IMR-90 (cell line): ENCODE measurements around the gene CD1C. TPM values are rescaled to one million over a fixed set of nuclear protein-coding genes. Genes with fewer than 3 reads are reported as not detected.

Source experiments
- ATAC-seq: fragments of 200-7000 bp; cut with Tn5 transposase; 2 replicates; pipeline ENCODE4 v1.9.1; 2020; ENCODE audit warnings: low read depth, mild to moderate bottlenecking, moderate library complexity
- BruUV-seq: library from RNA; stranded (reverse); fragments of 400-500 nt; replicated peaks from 2 replicates; lab custom pipeline; 2021; lab: Mats Ljungman, UMichigan
- CTCF ChIA-PET: fragments of 300-600 bp; formaldehyde crosslinking; extraction: SDS; loops from one replicate; lab custom pipeline; 2021; ENCODE audit warnings: antibody characterized with exemption; lab: Yijun Ruan, JAX
- POLR2A ChIA-PET: fragments of 300-600 bp; sonication (Branson Sonifier 250); formaldehyde crosslinking; loops from one replicate; lab custom pipeline; 2022; ENCODE audit warnings: antibody characterized with exemption; ENCODE audit not compliant: unreplicated experiment; lab: Charles Lee
- DNase-seq: peaks from one replicate; pipeline ENCODE4 v3.0.0; 2013
- H2AFZ ChIP-seq: replicated peaks from 2 replicates; pipeline ENCODE3; 2013; ENCODE audit warnings: low read length, mild to moderate bottlenecking; ENCODE audit not compliant: poor library complexity
- H2AK5ac ChIP-seq: 2 replicates; pipeline ENCODE4 v1.6.1; 2013; ENCODE audit warnings: low read depth, low read length, inconsistent platforms
- H2AK9ac ChIP-seq: replicated peaks from 2 replicates; pipeline ENCODE3; 2013; ENCODE audit warnings: mild to moderate bottlenecking, low read depth, low read length, moderate library complexity; ENCODE audit not compliant: poor library complexity
- H2BK120ac ChIP-seq: 2 replicates; pipeline ENCODE4 v1.6.1; 2013; ENCODE audit warnings: low read depth, low read length, inconsistent platforms
- H2BK15ac ChIP-seq: 3 replicates; pipeline ENCODE4 v1.6.1; 2013; ENCODE audit warnings: low read depth, low read length, inconsistent platforms
- H2BK20ac ChIP-seq: 2 replicates; pipeline ENCODE4 v1.6.1; 2013; ENCODE audit warnings: low read depth, mild to moderate bottlenecking, inconsistent platforms, low read length, moderate library complexity
- H2BK5ac ChIP-seq: 2 replicates; pipeline ENCODE4 v1.6.1; 2013; ENCODE audit warnings: mild to moderate bottlenecking, low read depth, low read length, inconsistent platforms; ENCODE audit not compliant: poor library complexity, severe bottlenecking
- H3K14ac ChIP-seq: replicated peaks from 2 replicates; pipeline ENCODE4 v1.6.1; 2013; ENCODE audit warnings: low read depth, low read length, inconsistent platforms
- H3K18ac ChIP-seq: 2 replicates; pipeline ENCODE4 v1.6.1; 2013; ENCODE audit warnings: low read depth, low read length, control low read depth
- H3K23ac ChIP-seq: 2 replicates; pipeline ENCODE4 v1.6.1; 2013; ENCODE audit warnings: low read depth, low read length, inconsistent platforms
- H3K27ac ChIP-seq: 2 replicates; pipeline ENCODE4 v1.5.1; 2013; ENCODE audit warnings: mild to moderate bottlenecking, control low read depth, low read length; ENCODE audit not compliant: insufficient read depth
- H3K27me3 ChIP-seq: 2 replicates; pipeline ENCODE4 v1.6.1; 2013; ENCODE audit warnings: low read length; ENCODE audit not compliant: control insufficient read depth, insufficient read depth
- H3K36me3 ChIP-seq: 2 replicates; pipeline ENCODE4 v1.6.1; 2013; ENCODE audit warnings: low read length, mixed read lengths; ENCODE audit not compliant: control insufficient read depth, insufficient read depth
- H3K4ac ChIP-seq: 2 replicates; pipeline ENCODE4 v1.6.1; 2013; ENCODE audit warnings: low read depth, low read length, inconsistent platforms
- H3K4me1 ChIP-seq: 2 replicates; pipeline ENCODE4 v1.6.1; 2013; ENCODE audit warnings: low read length, mixed read lengths; ENCODE audit not compliant: control insufficient read depth, insufficient read depth
- H3K4me2 ChIP-seq: 2 replicates; pipeline ENCODE4 v1.6.1; 2013; ENCODE audit warnings: low read depth, mild to moderate bottlenecking, control low read depth, low read length, moderate library complexity
- H3K4me3 ChIP-seq: 2 replicates; pipeline ENCODE4 v1.5.1; 2013; ENCODE audit warnings: low read depth, mild to moderate bottlenecking, control low read depth, low read length, moderate library complexity; ENCODE audit not compliant: insufficient read depth
- H3K56ac ChIP-seq: 2 replicates; pipeline ENCODE4 v1.6.1; 2013; ENCODE audit warnings: low read length, inconsistent platforms; ENCODE audit not compliant: insufficient read depth; ENCODE audit errors: extremely low read depth
- H3K79me1 ChIP-seq, 2 experiments: 2 replicates each; pipeline ENCODE4 v1.6.1; 2013; ENCODE audit warnings: low read length in 2 of 2, inconsistent platforms in 1 of 2, low read depth in 1 of 2
- H3K9ac ChIP-seq: 2 replicates; pipeline ENCODE4 v1.6.1; 2013; ENCODE audit warnings: low read depth, low read length, control low read depth
- H3K9me1 ChIP-seq: 2 replicates; pipeline ENCODE4 v1.6.1; 2013; ENCODE audit warnings: low read length, inconsistent platforms; ENCODE audit not compliant: insufficient read depth
- H3K9me3 ChIP-seq: 2 replicates; pipeline ENCODE4 v1.6.1; 2013; ENCODE audit warnings: low read length; ENCODE audit not compliant: control insufficient read depth, insufficient read depth
- H4K20me1 ChIP-seq: 2 replicates; pipeline ENCODE4 v1.6.1; 2013; ENCODE audit warnings: low read length, inconsistent platforms; ENCODE audit not compliant: insufficient read depth
- H4K5ac ChIP-seq: 2 replicates; pipeline ENCODE4 v1.6.1; 2013; ENCODE audit warnings: mild to moderate bottlenecking, low read depth, low read length, control low read depth
- H4K8ac ChIP-seq, 2 experiments: 2 replicates each; pipeline ENCODE4 v1.6.1; 2013; ENCODE audit warnings: low read depth in 2 of 2, low read length in 2 of 2, control low read depth in 1 of 2, inconsistent platforms in 1 of 2
- H4K91ac ChIP-seq: 2 replicates; pipeline ENCODE4 v1.6.1; 2013; ENCODE audit warnings: low read depth, low read length, inconsistent platforms; ENCODE audit not compliant: insufficient read depth
- MAZ ChIP-seq: IDR thresholded peaks from 2 replicates; pipeline ENCODE4 v1.6.1; 2012; ENCODE audit warnings: low read depth, mild to moderate bottlenecking, low read length, improper control_type of control experiment, moderate library complexity, borderline replicate concordance
- MXI1 ChIP-seq: IDR thresholded peaks from 2 replicates; pipeline ENCODE4 v1.6.1; 2012; ENCODE audit warnings: low read depth, mild to moderate bottlenecking, low read length, moderate library complexity, borderline replicate concordance
- NFE2L2 ChIP-seq: fragments of 150-350 bp; IDR thresholded peaks from 2 replicates; pipeline ENCODE4 v1.6.1; 2016; ENCODE audit warnings: low read depth, mild to moderate bottlenecking, low read length
- WGBS, 2 experiments: methylation state at CpG; one replicate each; pipeline versions ENCODE4 v1.1.5 to v1.1.7; 2013; ENCODE audit warnings: missing lambda C conversion rate in 2 of 2; ENCODE audit not compliant: insufficient read length in 1 of 2; ENCODE audit errors: extremely low coverage in 2 of 2; 5-methylcytosine and 5-hydroxymethylcytosine counted together
- dilution Hi-C: fragments of 300-500 bp; cut with HindIII; formaldehyde crosslinking; loops from one replicate; pipeline ENCODE4 v1.14.3; 2018; ENCODE audit warnings: low sequenced_read_pairs; ENCODE audit not compliant: unreplicated experiment
- in situ Hi-C: fragments of 300-500 bp; cut with MboI; formaldehyde crosslinking; loops from 3 replicates; pipeline ENCODE4 v1.14.3; 2019; ENCODE audit warnings: low sequenced_read_pairs, inconsistent platforms, mixed read lengths
- intact Hi-C: fragments of 100-400 bp; cut with micrococcal nuclease; formaldehyde crosslinking; loops from 2 replicates; pipeline ENCODE4 v1.10.0; 2022
- polyA plus RNA-seq, 3 experiments: library from polyadenylated mRNA; depleted of rRNA; stranded (reverse); fragments of >200 nt; gene quantifications; 2 replicates each; pipeline ENCODE4 v1.2.3, GENCODE V29; 2012; ENCODE audit warnings: low replicate concordance in 1 of 3
- total RNA-seq: library from RNA; depleted of rRNA; stranded (reverse); fragments of >200 nt; gene quantifications from 2 replicates; pipeline ENCODE4 v1.2.3, GENCODE V29; 2012

The CD1C gene
- total and polyA plus RNA-seq, 2 of the 4 experiments (the other 2 are of a cell fraction): not detected

DNA sequence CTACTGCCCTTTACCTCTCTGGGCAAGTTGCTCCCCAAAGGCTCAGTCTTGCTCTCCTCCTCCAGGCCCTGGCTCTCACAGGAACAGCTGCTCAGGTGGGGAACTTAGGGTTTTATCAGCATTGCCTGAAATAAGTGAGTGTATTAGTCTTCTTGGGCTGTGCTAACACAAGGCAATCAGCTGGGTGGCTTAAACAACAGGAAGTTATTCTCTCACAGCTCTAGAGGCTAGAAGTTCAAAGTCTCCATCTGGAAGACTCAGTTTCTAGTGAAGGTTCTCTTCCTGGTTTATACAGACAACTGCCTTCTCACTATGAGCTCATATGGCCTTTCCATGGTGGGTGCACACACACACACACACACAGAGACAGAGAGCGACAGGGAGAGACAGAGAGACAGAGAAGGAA is 2.8 kb upstream of the CD1C start:
- BruUV-seq: no TSS peak
- Histone ChIP-seq H4K20me1 (no peaks in the 10 kb centered on the region), H2BK5ac (no peak overlapping the region), H3K27me3 (no peaks in the 10 kb centered on the region), H3K9me1 (no peaks in the 10 kb centered on the region), H2BK20ac (no peak overlapping the region), H3K23ac (no peak overlapping the region), H2AK5ac (no peak overlapping the region), H3K56ac (no peak overlapping the region), H3K27ac (no peak overlapping the region), H3K4me1 (no peaks in the 10 kb centered on the region), H3K4me2 (no peak overlapping the region), H3K18ac (no peak overlapping the region), H3K4ac (no peak overlapping the region), H2AK9ac (no peak overlapping the region), H3K9ac (no peak overlapping the region), H3K14ac (no peak overlapping the region), H4K91ac (no peak overlapping the region), H3K79me1 (no peaks in the 10 kb centered on the region), H3K9me3 (no peaks in the 10 kb centered on the region), H4K5ac (no peak overlapping the region), H3K36me3 (no peaks in the 10 kb centered on the region), H2BK15ac (no peak overlapping the region), H4K8ac (no peak overlapping the region), H2BK120ac (no peak overlapping the region), H2AFZ (no peak overlapping the region), H3K4me3 (no peak overlapping the region)
- ChIA-PET CTCF (no interaction called here), POLR2A (no interaction called here)
- intact Hi-C loops: no loop called here
- TF ChIP-seq NFE2L2: no peak
- TF ChIP-seq MAZ: no peak
- TF ChIP-seq MXI1: no peak
- in situ Hi-C loops: no loop called here
- WGBS, 2 experiments: no CpG with 5 or more reads among the region's 1 CpG
- DNase-seq: no peak
- dilution Hi-C loops: no loop called here
- ATAC-seq: no peak
